LNCaP clone FGC (cell line): Measurements from ENCODE around the gene ATE1.

Experiments
- DNase-seq: peaks from one replicate; pipeline ENCODE4 v3.0.0-alpha.2; 2011; ENCODE audit warnings: low read depth
- H3K4me3 ChIP-seq: 2 replicates; pipeline ENCODE4 v1.5.1; 2011; ENCODE audit warnings: mild to moderate bottlenecking, low read depth, low read length, control low read depth
- CTCF ChIP-seq: IDR thresholded peaks from 2 replicates; pipeline ENCODE4 v1.5.1; 2012; ENCODE audit warnings: mild to moderate bottlenecking; ENCODE audit not compliant: control insufficient read depth, insufficient read depth; ENCODE audit errors: extremely low read depth

Gene ATE1

GRCh38 chr10:121914661-121915060 lies 13.2 kb downstream of the ATE1 start:
- DNase-seq = no peak
- no peak for TF ChIP-seq CTCF
- no peak overlapping the region for H3K4me3 ChIP-seq

- no peak for TF ChIP-seq CTCF
- no peak for DNase-seq
- no peak overlapping the region for H3K4me3 ChIP-seq
Observed at GRCh38 chr10:121911421-121911697, 16.5 kb downstream of the ATE1 start.

- TF ChIP-seq CTCF = no peak
- peak; percentile 50 for DNase-seq
- H3K4me3 ChIP-seq = no peak overlapping the region
Observed at GRCh38 chr10:121910673-121911420, 17.0 kb downstream of the ATE1 start.

- peak; percentile 70 for DNase-seq
- no peak overlapping the region for H3K4me3 ChIP-seq
- no peak for TF ChIP-seq CTCF
Observed at GRCh38 chr10:121904888-121905287, 22.9 kb downstream of the ATE1 start.

GRCh38 chr10:121900443-121901174 lies 27.2 kb downstream of the ATE1 start:
- TF ChIP-seq CTCF = peak; percentile 61
- H3K4me3 ChIP-seq = no peak overlapping the region
- peak; percentile 99 for DNase-seq

GRCh38 chr10:121899727-121900126 lies 28.1 kb downstream of the ATE1 start:
- peak; percentile 72 for DNase-seq
- no peak for TF ChIP-seq CTCF
- H3K4me3 ChIP-seq = no peak overlapping the region
